Lung (tissue), 12 donors: ENCODE measurements around the gene GPC6. TPM values are rescaled to one million over a fixed set of nuclear protein-coding genes. Genes with fewer than 3 reads are reported as not detected.
A peak's percentile ranks its signal among the peaks of the same experiment; 100 is the strongest.

Experiments
- ATAC-seq: fragments of 200-7000 bp; cut with Tn5 transposase; one replicate; pipeline ENCODE4 v1.9.1; 2020; ENCODE audit warnings: moderate number of reproducible peaks; ENCODE audit not compliant: insufficient read depth, low FRiP score
- DNase-seq, 3 donors: peaks; one replicate each; pipeline ENCODE4 v3.0.0-alpha.2; 2013 to 2017
- H3K27ac ChIP-seq, 2 donors: one replicate each; pipeline ENCODE4 v1.5.1; 2013; ENCODE audit warnings: mild to moderate bottlenecking in 2 of 2, moderate library complexity in 2 of 2, control low read depth in 1 of 2, inconsistent platforms in 1 of 2, low read depth in 1 of 2, low read length in 1 of 2
- H3K27me3 ChIP-seq, 3 donors: one replicate each; pipeline ENCODE4 v1.5.1; 2013; ENCODE audit warnings: low read length in 2 of 3; ENCODE audit not compliant: control insufficient read depth in 3 of 3, insufficient read depth in 3 of 3
- H3K36me3 ChIP-seq, 4 donors: one replicate each; pipeline ENCODE4 v1.5.1; 2013; ENCODE audit warnings: low read length in 4 of 4, mild to moderate bottlenecking in 1 of 4, moderate library complexity in 1 of 4; ENCODE audit not compliant: control insufficient read depth in 4 of 4, insufficient read depth in 4 of 4
- H3K4me1 ChIP-seq, 5 donors: one replicate each; pipeline ENCODE4 v1.5.1; 2013; ENCODE audit warnings: low read length in 5 of 5, mild to moderate bottlenecking in 2 of 5, moderate library complexity in 1 of 5; ENCODE audit not compliant: control insufficient read depth in 5 of 5, insufficient read depth in 5 of 5
- H3K4me3 ChIP-seq: one replicate; pipeline ENCODE4 v1.5.1; 2013; ENCODE audit warnings: mild to moderate bottlenecking, control low read depth, moderate library complexity
- H3K9ac ChIP-seq, 2 donors: one replicate each; pipeline ENCODE4 v1.5.1; 2013; ENCODE audit warnings: low read length in 2 of 2, control low read depth in 1 of 2; ENCODE audit not compliant: insufficient read depth in 1 of 2
- H3K9me3 ChIP-seq, 4 donors: one replicate each; pipeline ENCODE4 v1.5.1; 2013; ENCODE audit warnings: low read length in 3 of 4, mild to moderate bottlenecking in 1 of 4, moderate library complexity in 1 of 4; ENCODE audit not compliant: control insufficient read depth in 4 of 4, insufficient read depth in 3 of 4
- CTCF ChIP-seq: IDR thresholded peaks from 2 replicates; pipeline ENCODE4 v1.5.1; 2012; ENCODE audit warnings: mild to moderate bottlenecking; ENCODE audit errors: control extremely low read depth, extremely low read depth
- WGBS, 2 donors: extraction: QIAGEN DNeasy Blood & Tissue Kit; methylation state at CpG; one replicate each; pipeline ENCODE4 v1.1.7; 2013; 5-methylcytosine and 5-hydroxymethylcytosine counted together
- polyA plus RNA-seq, 2 donors: library from polyadenylated mRNA; stranded (reverse); fragments of 200-250 nt; gene quantifications; one replicate each; pipeline ENCODE4 v1.2.1, GENCODE V29; 2013
- total RNA-seq, 2 donors: library from RNA; depleted of rRNA in 1 of 2; stranded (reverse); fragments of >200 nt in 1 of 2; gene quantifications; one replicate each; pipeline ENCODE4 v1.2.1, GENCODE V29; 2014 to 2021
- donor health status: control.
- donor health status: control.
- donor health status: Bipolar disorder and iron deficiency.
- donor health status: healthy.
- donor health status: DM: yes; HTN: yes; CAD: no.

The GPC6 gene
- total and polyA plus RNA-seq, 4 donors, result 0.45 to 31.4 (median 4.8) TPM

GRCh38 chr13:93708308-93709075, 481.9 kb downstream of the GPC6 start:
- Histone ChIP-seq H3K27me3 (no peaks in the 10 kb centered on the region), H3K4me1 (peaks cover 0 to 9% (median 0%) of the 10 kb centered on the region in 5 donors), H3K36me3 (no peaks in the 10 kb centered on the region), H3K9ac (no peak overlapping the region), H3K9me3 (no peaks in the 10 kb centered on the region), H3K4me3 (no peak overlapping the region), H3K27ac (no peak overlapping the region)
- DNase-seq (peak in 2 of 3 donors; percentile 3 to 34), ATAC-seq (no peak)
- WGBS, 2 donors, result 68 to 85% methylated on average over 1 of the region's 1 CpG
- no peak for TF ChIP-seq CTCF

GRCh38 chr13:93709506-93710244, 483.1 kb downstream of the GPC6 start:
- Histone ChIP-seq H3K4me1 (peaks cover 0 to 9% (median 0%) of the 10 kb centered on the region in 5 donors), H3K9me3 (peaks cover 0 to 4% (median 3%) of the 10 kb centered on the region in 4 donors), H3K27me3 (no peaks in the 10 kb centered on the region), H3K9ac (no peak overlapping the region), H3K27ac (no peak overlapping the region), H3K36me3 (no peaks in the 10 kb centered on the region), H3K4me3 (no peak overlapping the region)
- WGBS, 2 donors, result 0% methylated on average over 1 of the region's 1 CpG
- no peak for ATAC-seq
- no peak for TF ChIP-seq CTCF
- peak in 2 of 3 donors; percentile 3 to 9 for DNase-seq

- H3K27me3 ChIP-seq, result no peaks in the 10 kb centered on the region
- no peak for TF ChIP-seq CTCF
- ATAC-seq (no peak), DNase-seq (no peak)
- no peak overlapping the region for H3K27ac ChIP-seq
- no peaks in the 10 kb centered on the region for H3K36me3 ChIP-seq
- H3K4me3 ChIP-seq, result no peak overlapping the region
- peaks cover 0 to 4% (median 0%) of the 10 kb centered on the region in 5 donors for H3K4me1 ChIP-seq
- no peak overlapping the region for H3K9ac ChIP-seq
- peaks cover 0 to 4% (median 3%) of the 10 kb centered on the region in 4 donors for H3K9me3 ChIP-seq
These were observed 487.6 kb downstream of the GPC6 start for GRCh38 chr13:93714171-93714570.
